Muscle of leg (tissue), 11 donors: ENCODE measurements around the gene ARHGAP20. TPM values are rescaled to one million over a fixed set of nuclear protein-coding genes. Genes with fewer than 3 reads are reported as not detected.

Experiments
- DNase-seq: peaks from one replicate; pipeline ENCODE4 v3.0.0; 2013
- H3K27ac ChIP-seq: one replicate; pipeline ENCODE4 v1.5.1; 2013; ENCODE audit warnings: mild to moderate bottlenecking, low read length, control low read depth
- H3K27me3 ChIP-seq: one replicate; pipeline ENCODE4 v1.6.1; 2013; ENCODE audit warnings: low read length; ENCODE audit not compliant: control insufficient read depth, insufficient read depth
- H3K36me3 ChIP-seq: one replicate; pipeline ENCODE4 v1.6.1; 2013; ENCODE audit warnings: low read length; ENCODE audit not compliant: control insufficient read depth, insufficient read depth
- H3K4me1 ChIP-seq: one replicate; pipeline ENCODE4 v1.6.1; 2013; ENCODE audit warnings: low read length; ENCODE audit not compliant: control insufficient read depth, insufficient read depth
- H3K4me3 ChIP-seq: one replicate; pipeline ENCODE4 v1.5.1; 2013; ENCODE audit warnings: low read length, control low read depth
- H3K9me3 ChIP-seq: replicated peaks from 2 replicates; pipeline ENCODE4 v1.6.1; 2013; ENCODE audit warnings: low read depth, low read length; ENCODE audit not compliant: control insufficient read depth
- WGBS: methylation state at CpG from one replicate; pipeline ENCODE4 v1.1.5; 2013; ENCODE audit warnings: missing lambda C conversion rate; ENCODE audit not compliant: insufficient coverage; 5-methylcytosine and 5-hydroxymethylcytosine counted together
- polyA plus RNA-seq, 8 donors: library from polyadenylated mRNA; unstranded; fragments of 120-200 nt; gene quantifications; one replicate each; pipeline versions ENCODE4 v1.2.1 to v1.2.3, GENCODE V29; 2013; ENCODE audit warnings: inconsistent platforms in 1 of 8, low replicate concordance in 1 of 8; ENCODE audit not compliant: insufficient read length in 8 of 8, insufficient read depth in 1 of 8
- total RNA-seq: library from RNA; stranded (reverse); fragments of 120-200 nt; gene quantifications from one replicate; pipeline ENCODE4 v1.2.4, GENCODE V29; 2013

ARHGAP20 gene
- total and polyA plus RNA-seq, 9 donors: 6.6 to 9.0 (median 8.2) TPM

DNA sequence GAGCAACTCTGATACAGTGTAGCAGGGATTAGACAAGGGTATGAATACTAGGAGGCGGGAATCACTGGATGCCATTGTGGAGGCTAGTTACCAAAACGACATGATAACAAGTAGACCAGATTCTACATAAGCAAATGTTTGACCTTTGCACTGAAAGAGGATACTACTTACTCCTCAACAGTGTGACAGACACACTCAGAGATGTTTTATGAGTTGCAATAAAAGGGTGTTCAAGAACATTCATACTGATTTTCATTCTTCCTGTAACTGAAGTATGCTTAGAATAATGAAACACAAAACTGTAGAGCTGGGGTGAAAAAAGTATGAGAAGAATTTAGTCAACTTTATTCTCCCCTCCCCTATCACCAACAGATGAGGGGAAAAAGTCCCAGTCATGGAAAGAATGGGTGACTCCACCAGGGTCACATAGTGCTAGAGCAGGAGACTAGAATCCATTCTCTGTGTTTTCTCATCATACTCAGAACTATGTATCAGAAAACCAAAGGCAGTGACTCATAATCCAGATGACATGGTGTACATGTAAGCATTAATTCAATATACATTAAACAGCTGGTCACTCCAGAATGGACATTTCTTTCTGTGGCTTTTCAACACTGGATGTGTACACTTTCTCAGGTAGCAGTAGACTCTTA, 32.8 kb downstream of the ARHGAP20 start:
- H3K36me3 ChIP-seq: no peaks in the 10 kb centered on the region
- H3K4me1 ChIP-seq: no peaks in the 10 kb centered on the region
- H3K9me3 ChIP-seq: no peaks in the 10 kb centered on the region
- H3K4me3 ChIP-seq: no peak overlapping the region
- no CpG with 5 or more reads among the region's 2 CpGs for WGBS
- no peak overlapping the region for H3K27ac ChIP-seq
- no peak for DNase-seq
- no peaks in the 10 kb centered on the region for H3K27me3 ChIP-seq

- Histone ChIP-seq H3K4me3 (no peak overlapping the region), H3K27me3 (no peaks in the 10 kb centered on the region)
- WGBS: 100% methylated on average over 2 of the region's 2 CpGs
Observed at GRCh38 chr11:110675548-110675947, 36.7 kb downstream of the ARHGAP20 start.

DNA sequence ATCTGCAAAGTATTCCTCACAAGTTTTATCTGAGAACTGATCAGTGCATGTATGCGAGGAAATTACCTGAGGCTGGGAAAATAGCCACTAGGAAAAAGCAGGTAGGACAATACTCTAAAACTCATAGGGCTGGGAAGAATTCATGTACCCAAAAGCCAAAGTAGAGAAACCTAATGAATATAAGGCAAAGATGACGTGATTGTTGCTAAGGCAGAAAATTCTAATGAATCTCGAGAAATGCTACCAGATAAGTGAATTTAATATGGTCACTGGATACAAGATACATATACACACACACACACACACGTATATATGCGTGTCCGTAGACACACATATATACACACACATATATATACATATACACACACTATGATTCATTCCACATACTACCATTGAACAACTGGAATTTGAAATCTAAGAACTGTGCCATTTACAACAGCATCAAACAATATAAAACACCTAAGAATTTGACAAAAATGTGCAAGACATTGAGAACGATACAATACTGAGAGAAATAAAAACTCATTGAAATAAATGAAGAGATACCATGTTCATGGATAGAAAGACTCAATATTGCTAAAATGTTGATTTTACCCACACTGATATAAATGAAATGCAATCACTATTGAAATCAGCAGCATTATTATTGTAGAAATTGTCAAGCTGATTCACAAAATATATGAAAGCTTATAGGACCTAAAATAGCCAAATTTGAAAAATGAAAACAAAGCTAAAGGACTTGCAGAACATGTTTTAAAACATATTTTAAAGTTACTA, 46.4 kb downstream of the ARHGAP20 start:
- Histone ChIP-seq H3K9me3 (peaks cover 3% of the 10 kb centered on the region), H3K4me3 (no peak overlapping the region), H3K4me1 (no peaks in the 10 kb centered on the region), H3K27me3 (no peaks in the 10 kb centered on the region), H3K27ac (no peak overlapping the region), H3K36me3 (no peaks in the 10 kb centered on the region)
- 73% methylated on average over 3 of the region's 7 CpGs for WGBS
- no peak for DNase-seq

More at GRCh38 chr11:110675548-110675947, 36.7 kb downstream of the ARHGAP20 start:
- Histone ChIP-seq H3K36me3 (no peaks in the 10 kb centered on the region), H3K9me3 (peaks cover 2% of the 10 kb centered on the region), H3K4me1 (no peaks in the 10 kb centered on the region), H3K27ac (no peak overlapping the region)
- no peak for DNase-seq

GRCh38 chr11:110655967-110656366, 56.3 kb downstream of the ARHGAP20 start:
- no peaks in the 10 kb centered on the region for H3K27me3 ChIP-seq
- DNase-seq: no peak
- H3K36me3 ChIP-seq: no peaks in the 10 kb centered on the region
- H3K4me1 ChIP-seq: no peaks in the 10 kb centered on the region
- no CpG with 5 or more reads among the region's 3 CpGs for WGBS
- H3K4me3 ChIP-seq: no peak overlapping the region
- peaks cover 9% of the 10 kb centered on the region for H3K9me3 ChIP-seq
- H3K27ac ChIP-seq: no peak overlapping the region

- Histone ChIP-seq H3K4me3 (no peak overlapping the region), H3K27me3 (no peaks in the 10 kb centered on the region), H3K4me1 (no peaks in the 10 kb centered on the region), H3K27ac (no peak overlapping the region), H3K9me3 (peaks cover 9% of the 10 kb centered on the region), H3K36me3 (no peaks in the 10 kb centered on the region)
- WGBS: no CpG with 5 or more reads among the region's 3 CpGs
- peak; percentile 28 for DNase-seq
Observed at GRCh38 chr11:110654456-110654855, 57.8 kb downstream of the ARHGAP20 start.

- Histone ChIP-seq H3K9me3 (peaks cover 4% of the 10 kb centered on the region), H3K4me1 (no peaks in the 10 kb centered on the region), H3K36me3 (no peaks in the 10 kb centered on the region), H3K27ac (no peak overlapping the region), H3K27me3 (no peaks in the 10 kb centered on the region), H3K4me3 (no peak overlapping the region)
- 83% methylated on average over 2 of the region's 2 CpGs for WGBS
- DNase-seq: no peak
Observed at GRCh38 chr11:110645253-110645652, 67.0 kb downstream of the ARHGAP20 start.

DNA sequence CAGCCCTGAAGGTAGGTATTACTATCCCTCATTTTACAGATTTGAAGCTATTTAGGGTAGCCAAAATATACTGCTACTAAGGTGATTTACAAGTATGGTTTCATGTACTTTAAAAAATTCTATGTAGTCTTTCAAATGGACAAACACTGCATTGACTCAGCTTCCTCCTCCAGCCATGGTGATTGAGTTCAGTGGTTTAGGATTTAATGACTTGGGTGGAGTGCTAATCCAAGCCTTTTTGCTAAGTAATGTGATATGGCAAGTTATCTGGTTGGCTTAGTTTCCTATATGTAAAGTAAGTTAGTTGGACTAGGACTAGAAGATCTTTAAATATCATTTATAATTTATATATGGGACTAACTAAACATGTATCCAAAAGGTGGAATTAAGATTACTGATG, 77.9 kb downstream of the ARHGAP20 start:
- Histone ChIP-seq H3K27ac (no peak overlapping the region), H3K4me1 (no peaks in the 10 kb centered on the region), H3K27me3 (no peaks in the 10 kb centered on the region), H3K36me3 (no peaks in the 10 kb centered on the region), H3K9me3 (no peaks in the 10 kb centered on the region), H3K4me3 (no peak overlapping the region)
- DNase-seq: no peak

- H3K4me3 ChIP-seq: no peak overlapping the region
Observed at GRCh38 chr11:110631551-110631950, 80.7 kb downstream of the ARHGAP20 start.

GRCh38 chr11:110629594-110629993, 82.6 kb downstream of the ARHGAP20 start:
- no peak overlapping the region for H3K4me3 ChIP-seq
- H3K36me3 ChIP-seq: no peaks in the 10 kb centered on the region
- H3K9me3 ChIP-seq: no peaks in the 10 kb centered on the region
- no peaks in the 10 kb centered on the region for H3K4me1 ChIP-seq
- no peak overlapping the region for H3K27ac ChIP-seq
- peak; percentile 3 for DNase-seq
- H3K27me3 ChIP-seq: no peaks in the 10 kb centered on the region
- no CpG with 5 or more reads among the region's 4 CpGs for WGBS

More at GRCh38 chr11:110631551-110631950, 80.7 kb downstream of the ARHGAP20 start:
- Histone ChIP-seq H3K27ac (no peak overlapping the region), H3K27me3 (no peaks in the 10 kb centered on the region), H3K36me3 (no peaks in the 10 kb centered on the region), H3K4me1 (no peaks in the 10 kb centered on the region), H3K9me3 (no peaks in the 10 kb centered on the region)
- DNase-seq: no peak

DNA sequence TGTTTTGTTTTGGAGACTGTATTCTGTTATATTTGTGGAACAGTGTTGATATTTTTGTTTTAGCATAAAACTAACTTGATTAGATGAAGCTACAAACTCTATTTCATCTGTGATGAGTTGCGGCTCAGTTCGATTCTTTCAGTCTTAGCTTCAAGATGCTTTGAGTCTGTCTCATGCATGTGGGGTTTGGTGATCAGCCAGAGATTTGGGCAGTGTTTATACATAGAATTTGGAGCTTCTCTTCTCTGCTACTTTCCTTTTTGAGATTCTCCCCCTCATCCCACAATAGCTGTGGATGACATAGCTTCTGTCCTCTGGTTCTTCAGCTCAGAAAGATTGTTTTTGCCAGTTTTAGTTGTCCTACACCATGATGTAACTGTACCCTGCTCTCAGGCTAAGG, 90.4 kb downstream of the ARHGAP20 start:
- no peaks in the 10 kb centered on the region for H3K27me3 ChIP-seq
- no peak overlapping the region for H3K27ac ChIP-seq
- no peaks in the 10 kb centered on the region for H3K36me3 ChIP-seq
- no peak overlapping the region for H3K4me3 ChIP-seq
- no peak for DNase-seq
- no CpG with 5 or more reads among the region's 2 CpGs for WGBS
- H3K9me3 ChIP-seq: no peaks in the 10 kb centered on the region
- H3K4me1 ChIP-seq: no peaks in the 10 kb centered on the region
